ENCODE data around the gene SPHK2. TPM values are rescaled to one million over a fixed set of nuclear protein-coding genes. Genes with fewer than 3 reads are reported as not detected.

SPHK2 gene
- total RNA-seq, 1 experiment from 2014 or later: 16.3 TPM

DNA sequence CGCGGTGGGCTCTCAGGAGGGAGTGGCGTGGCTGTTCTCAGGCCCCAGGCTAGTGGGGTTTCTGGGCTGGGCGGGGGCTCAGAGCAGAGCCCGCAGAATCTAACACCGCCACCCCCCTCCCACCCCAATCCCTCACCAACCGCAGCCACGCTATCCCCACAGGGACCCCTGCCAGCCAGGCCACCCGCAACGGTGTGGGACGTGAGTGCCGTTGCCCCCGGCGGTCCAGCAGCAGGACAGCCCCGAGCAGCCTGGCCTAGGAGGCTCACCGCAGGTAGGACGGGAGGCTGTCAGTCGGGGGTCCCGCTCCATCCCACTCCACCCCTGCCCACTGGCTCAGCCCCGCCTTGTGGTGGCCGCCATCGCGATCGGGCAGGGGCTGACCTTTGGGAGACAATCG, 53.7 kb downstream of the SPHK2 start, which contains the start of gene NTN5:
Gene NTN5 (minus strand): TSS at position 24 of the 400 bp plus-strand sequence. CDS start 2,031 bp downstream, outside the sequence.
- Mint-ChIP-seq H3K9me3 (ENCODE audit: unreplicated experiment) (peaks cover 18% of the 10 kb centered on the region), H3K4me1 (ENCODE audit: insufficient read depth, unreplicated experiment) (peaks cover 5% of the 10 kb centered on the region), H3K36me3 (ENCODE audit: insufficient read depth, unreplicated experiment) (peaks cover 6% of the 10 kb centered on the region), H3K4me3 (ENCODE audit: unreplicated experiment) (no peak within 1 kb of the TSS), H3K27me3 (ENCODE audit: insufficient read depth, unreplicated experiment) (no peaks in the 10 kb centered on the region), H3K27ac (ENCODE audit: low read depth, unreplicated experiment) (no peak within 1 kb of the TSS)
- intact Hi-C loops (cut with micrococcal nuclease): no loop called here
- no peak for DNase-seq (ENCODE audit: unreplicated experiment)
- TF ChIP-seq, protein P1, sequence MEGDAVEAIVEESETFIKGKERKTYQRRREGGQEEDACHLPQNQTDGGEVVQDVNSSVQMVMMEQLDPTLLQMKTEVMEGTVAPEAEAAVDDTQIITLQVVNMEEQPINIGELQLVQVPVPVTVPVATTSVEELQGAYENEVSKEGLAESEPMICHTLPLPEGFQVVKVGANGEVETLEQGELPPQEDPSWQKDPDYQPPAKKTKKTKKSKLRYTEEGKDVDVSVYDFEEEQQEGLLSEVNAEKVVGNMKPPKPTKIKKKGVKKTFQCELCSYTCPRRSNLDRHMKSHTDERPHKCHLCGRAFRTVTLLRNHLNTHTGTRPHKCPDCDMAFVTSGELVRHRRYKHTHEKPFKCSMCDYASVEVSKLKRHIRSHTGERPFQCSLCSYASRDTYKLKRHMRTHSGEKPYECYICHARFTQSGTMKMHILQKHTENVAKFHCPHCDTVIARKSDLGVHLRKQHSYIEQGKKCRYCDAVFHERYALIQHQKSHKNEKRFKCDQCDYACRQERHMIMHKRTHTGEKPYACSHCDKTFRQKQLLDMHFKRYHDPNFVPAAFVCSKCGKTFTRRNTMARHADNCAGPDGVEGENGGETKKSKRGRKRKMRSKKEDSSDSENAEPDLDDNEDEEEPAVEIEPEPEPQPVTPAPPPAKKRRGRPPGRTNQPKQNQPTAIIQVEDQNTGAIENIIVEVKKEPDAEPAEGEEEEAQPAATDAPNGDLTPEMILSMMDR (IDR thresholded peaks at IDR 0.05; ENCODE audit: unreplicated experiment): no peak
- CTCF ChIA-PET: interaction anchor here (1.0 kb wide), 1 partner anchor 169 kb away, joined by 3 read pairs; no protein-coding TSS in a partner anchor
- no TSS peak for BruUV-seq (replicated peaks)
- POLR2A ChIA-PET: no interaction called here

DNA sequence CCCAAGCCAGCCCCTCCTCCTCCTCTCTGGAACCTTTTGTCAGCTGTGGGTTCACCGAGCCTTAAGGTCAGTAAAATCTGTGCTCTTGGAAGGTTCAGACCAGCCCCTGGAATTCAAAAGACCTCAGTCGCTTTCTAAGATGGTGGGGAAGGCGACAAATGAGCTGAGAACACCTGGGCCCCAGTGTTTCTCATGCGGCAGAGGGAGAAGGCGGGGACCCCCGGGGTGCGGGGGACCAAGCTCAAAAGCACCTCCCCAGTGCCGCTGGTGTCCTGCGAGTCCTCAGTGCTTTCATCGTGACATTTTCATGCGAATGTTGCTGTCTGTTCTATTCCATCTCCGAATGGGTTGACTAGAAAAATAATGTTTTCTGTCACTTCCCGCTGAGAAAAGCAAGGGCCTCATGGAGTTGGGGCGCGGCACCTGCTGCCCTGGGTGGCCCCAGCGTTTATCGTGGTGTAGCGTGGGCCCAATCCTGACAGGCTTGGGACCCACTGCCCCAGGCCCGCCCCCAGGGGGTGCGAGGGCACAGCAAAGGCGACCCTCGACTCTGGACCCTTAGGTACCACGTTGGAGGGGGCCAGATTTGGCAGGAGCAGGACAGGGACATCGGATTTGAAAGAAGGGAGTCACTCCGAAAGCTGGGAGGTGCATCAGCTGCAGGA, 54.3 kb downstream of the SPHK2 start:
- intact Hi-C loops (cut with micrococcal nuclease): no loop called here
- no peak overlapping the region for H3K27ac Mint-ChIP-seq (ENCODE audit: low read depth, unreplicated experiment)
- CTCF ChIA-PET: interaction anchor here (0.7 to 1.0 kb wide), 2 partner anchors 66 to 169 kb away, joined by 3 read pairs; no protein-coding TSS in a partner anchor
- H3K4me1 Mint-ChIP-seq (ENCODE audit: insufficient read depth, unreplicated experiment): peaks cover 5% of the 10 kb centered on the region
- no TSS peak for BruUV-seq (replicated peaks)
- no peak overlapping the region for H3K4me3 Mint-ChIP-seq (ENCODE audit: unreplicated experiment)
- peaks cover 17% of the 10 kb centered on the region for H3K9me3 Mint-ChIP-seq (ENCODE audit: unreplicated experiment)
- TF ChIP-seq, protein P1 (IDR thresholded peaks at IDR 0.05; ENCODE audit: unreplicated experiment): no peak
- no peak for DNase-seq (ENCODE audit: unreplicated experiment)
- POLR2A ChIA-PET: interaction anchor here (0.9 to 1.0 kb wide), 2 partner anchors 41 to 169 kb away, joined by 3 to 4 read pairs; no protein-coding TSS in a partner anchor
- H3K36me3 Mint-ChIP-seq (ENCODE audit: insufficient read depth, unreplicated experiment): peaks cover 6% of the 10 kb centered on the region
- no peaks in the 10 kb centered on the region for H3K27me3 Mint-ChIP-seq (ENCODE audit: insufficient read depth, unreplicated experiment)

DNA sequence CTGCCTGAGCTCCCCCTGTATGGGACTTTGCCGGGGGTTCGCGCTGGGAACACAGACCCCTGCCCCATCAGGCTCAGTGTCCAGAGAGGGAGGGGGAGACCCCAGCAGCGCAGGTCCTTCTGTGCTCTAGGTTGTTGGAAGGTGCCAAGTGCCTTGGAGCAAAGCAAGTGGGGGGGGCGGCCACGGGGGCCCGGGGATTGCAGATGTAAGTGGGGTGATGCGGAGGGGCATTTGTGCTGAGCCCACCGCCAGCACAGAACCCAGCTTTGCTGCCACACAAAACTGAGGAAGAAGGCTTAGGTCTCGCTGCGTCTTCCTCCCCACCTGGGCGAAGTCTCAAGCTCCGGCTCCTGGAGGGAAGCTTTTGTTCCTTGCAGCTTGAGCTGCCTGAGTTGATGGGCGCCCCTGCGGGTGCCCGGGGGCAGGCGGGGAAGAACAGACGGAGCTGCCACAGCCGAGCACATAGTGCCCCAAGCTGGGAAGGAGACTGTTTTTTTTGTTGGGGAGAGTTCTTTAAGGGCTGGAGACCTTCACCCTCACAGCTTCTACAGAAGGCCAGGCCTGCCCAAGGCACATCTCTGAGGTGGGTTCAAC, 55.0 kb downstream of the SPHK2 start:
- intact Hi-C loops (cut with micrococcal nuclease): no loop called here
- DNase-seq (ENCODE audit: unreplicated experiment): no peak
- Mint-ChIP-seq H3K9me3 (ENCODE audit: unreplicated experiment) (peaks cover 9% of the 10 kb centered on the region), H3K36me3 (ENCODE audit: insufficient read depth, unreplicated experiment) (peaks cover 6% of the 10 kb centered on the region), H3K27me3 (ENCODE audit: insufficient read depth, unreplicated experiment) (no peaks in the 10 kb centered on the region), H3K4me3 (ENCODE audit: unreplicated experiment) (no peak overlapping the region), H3K4me1 (ENCODE audit: insufficient read depth, unreplicated experiment) (peaks cover 5% of the 10 kb centered on the region), H3K27ac (ENCODE audit: low read depth, unreplicated experiment) (no peak overlapping the region)
- BruUV-seq (replicated peaks): no TSS peak
- ChIA-PET POLR2A (interaction anchor here (0.7 to 1.0 kb wide), 5 partner anchors 17 to 168 kb away, joined by 3 to 4 read pairs (median 3); no protein-coding TSS in a partner anchor), CTCF (interaction anchor here (0.6 to 2.4 kb wide), 18 partner anchors 8 to 337 kb away, joined by 3 to 12 read pairs (median 4); partner anchors contain the start of genes CA11 and FUT2)
- TF ChIP-seq, protein P1 (IDR thresholded peaks at IDR 0.05; ENCODE audit: unreplicated experiment): no peak

All from MCF 10A (cell line).